Choroid plexus epithelial cell (primary cell): ENCODE results near the gene SLC37A1.

Source experiments
- DNase-seq: peaks from one replicate; pipeline ENCODE4 v3.0.0-alpha.2; 2010; ENCODE audit warnings: low read depth
- H3K4me3 ChIP-seq: 2 replicates; pipeline ENCODE4 v1.5.1; 2011; ENCODE audit warnings: low read depth, mild to moderate bottlenecking, control low read depth, low read length, moderate library complexity
- TF ChIP-seq, protein P1 (sequence below): conservative IDR thresholded peaks from 2 replicates; pipeline ENCODE4 v1.5.1; 2011; ENCODE audit warnings: low read depth, mild to moderate bottlenecking, control low read depth, inconsistent platforms, low read length, moderate library complexity

Gene SLC37A1

DNA sequence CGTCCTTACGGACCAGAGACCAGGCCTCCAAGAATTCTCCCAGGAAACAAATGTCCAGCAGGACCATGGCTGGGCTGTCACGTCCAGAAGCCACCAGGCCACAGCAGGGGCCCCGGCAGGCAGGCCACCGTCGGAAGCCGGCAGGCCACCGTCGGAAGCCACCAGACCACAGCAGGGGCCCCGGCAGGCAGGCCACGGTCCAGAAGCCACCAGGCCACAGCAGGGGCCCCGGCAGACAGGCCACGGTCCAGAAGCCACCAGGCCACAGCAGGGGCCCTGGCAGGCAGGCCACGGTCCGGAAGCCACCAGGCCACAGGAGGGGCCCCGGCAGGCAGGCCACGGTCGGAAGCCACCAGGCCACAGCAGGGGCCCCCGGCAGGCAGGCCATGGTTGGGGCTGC lies 72.8 kb downstream of the SLC37A1 start:
- TF ChIP-seq, protein P1, sequence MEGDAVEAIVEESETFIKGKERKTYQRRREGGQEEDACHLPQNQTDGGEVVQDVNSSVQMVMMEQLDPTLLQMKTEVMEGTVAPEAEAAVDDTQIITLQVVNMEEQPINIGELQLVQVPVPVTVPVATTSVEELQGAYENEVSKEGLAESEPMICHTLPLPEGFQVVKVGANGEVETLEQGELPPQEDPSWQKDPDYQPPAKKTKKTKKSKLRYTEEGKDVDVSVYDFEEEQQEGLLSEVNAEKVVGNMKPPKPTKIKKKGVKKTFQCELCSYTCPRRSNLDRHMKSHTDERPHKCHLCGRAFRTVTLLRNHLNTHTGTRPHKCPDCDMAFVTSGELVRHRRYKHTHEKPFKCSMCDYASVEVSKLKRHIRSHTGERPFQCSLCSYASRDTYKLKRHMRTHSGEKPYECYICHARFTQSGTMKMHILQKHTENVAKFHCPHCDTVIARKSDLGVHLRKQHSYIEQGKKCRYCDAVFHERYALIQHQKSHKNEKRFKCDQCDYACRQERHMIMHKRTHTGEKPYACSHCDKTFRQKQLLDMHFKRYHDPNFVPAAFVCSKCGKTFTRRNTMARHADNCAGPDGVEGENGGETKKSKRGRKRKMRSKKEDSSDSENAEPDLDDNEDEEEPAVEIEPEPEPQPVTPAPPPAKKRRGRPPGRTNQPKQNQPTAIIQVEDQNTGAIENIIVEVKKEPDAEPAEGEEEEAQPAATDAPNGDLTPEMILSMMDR, result no peak
- no peak for DNase-seq

DNA sequence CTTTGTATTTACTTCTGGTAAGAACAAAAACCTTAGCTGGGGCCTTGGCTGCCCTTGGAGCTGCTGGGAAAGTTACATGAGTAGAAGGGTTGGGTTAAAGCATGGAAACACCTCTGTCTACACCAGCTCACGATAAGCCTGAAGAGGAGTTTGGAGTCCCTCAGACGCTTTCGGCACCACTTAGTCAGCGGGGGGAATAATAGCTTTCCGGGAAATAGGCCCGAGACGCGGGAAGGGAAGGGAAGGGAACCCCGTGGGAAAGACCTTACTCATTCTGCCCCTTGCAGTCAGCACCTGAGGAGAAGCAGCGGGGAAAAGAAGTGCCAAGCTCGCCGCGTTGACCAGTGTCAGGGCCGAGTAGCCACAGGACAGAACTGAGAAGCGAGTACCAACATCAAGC lies 73.4 kb downstream of the SLC37A1 start:
- DNase-seq, result no peak
- H3K4me3 ChIP-seq, result no peak overlapping the region
- TF ChIP-seq, protein P1, result no peak

More for the DNA sequence above, 72.8 kb downstream of the SLC37A1 start:
- H3K4me3 ChIP-seq, result no peak overlapping the region

DNA sequence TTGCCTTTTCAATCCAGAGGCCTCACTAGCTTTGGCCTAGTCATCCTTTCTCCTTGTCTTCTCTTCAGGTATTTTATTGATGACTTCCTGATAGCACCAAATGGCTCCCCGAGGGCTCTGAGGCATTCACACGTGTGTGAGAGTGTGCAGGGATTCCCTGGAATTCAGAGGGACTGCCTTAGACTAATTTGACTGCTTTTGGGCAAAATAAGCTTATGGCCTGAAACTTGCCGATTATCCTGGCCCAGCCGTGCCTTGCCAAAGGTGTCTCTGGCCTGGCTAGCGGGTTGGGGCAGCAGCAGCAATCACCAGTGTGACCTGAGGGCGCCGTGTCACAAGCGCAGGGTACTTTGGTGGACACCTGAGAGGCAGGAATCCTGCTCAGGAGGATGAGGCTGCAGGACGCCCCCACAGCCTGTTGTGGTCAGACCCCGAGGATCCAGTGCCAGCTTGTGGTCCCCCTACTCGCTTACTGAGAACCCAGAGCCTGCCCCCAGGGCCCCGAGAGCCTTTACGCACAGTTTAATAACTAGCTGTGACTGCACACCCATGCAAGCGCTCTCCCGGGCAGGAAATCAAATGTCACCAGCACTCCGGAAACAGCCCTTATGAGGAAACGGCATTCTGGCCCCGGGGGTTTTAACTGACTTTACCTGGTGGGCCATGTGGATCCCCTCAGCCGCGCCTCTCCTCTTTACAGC lies 76.9 kb downstream of the SLC37A1 start:
- no peak overlapping the region for H3K4me3 ChIP-seq

DNA sequence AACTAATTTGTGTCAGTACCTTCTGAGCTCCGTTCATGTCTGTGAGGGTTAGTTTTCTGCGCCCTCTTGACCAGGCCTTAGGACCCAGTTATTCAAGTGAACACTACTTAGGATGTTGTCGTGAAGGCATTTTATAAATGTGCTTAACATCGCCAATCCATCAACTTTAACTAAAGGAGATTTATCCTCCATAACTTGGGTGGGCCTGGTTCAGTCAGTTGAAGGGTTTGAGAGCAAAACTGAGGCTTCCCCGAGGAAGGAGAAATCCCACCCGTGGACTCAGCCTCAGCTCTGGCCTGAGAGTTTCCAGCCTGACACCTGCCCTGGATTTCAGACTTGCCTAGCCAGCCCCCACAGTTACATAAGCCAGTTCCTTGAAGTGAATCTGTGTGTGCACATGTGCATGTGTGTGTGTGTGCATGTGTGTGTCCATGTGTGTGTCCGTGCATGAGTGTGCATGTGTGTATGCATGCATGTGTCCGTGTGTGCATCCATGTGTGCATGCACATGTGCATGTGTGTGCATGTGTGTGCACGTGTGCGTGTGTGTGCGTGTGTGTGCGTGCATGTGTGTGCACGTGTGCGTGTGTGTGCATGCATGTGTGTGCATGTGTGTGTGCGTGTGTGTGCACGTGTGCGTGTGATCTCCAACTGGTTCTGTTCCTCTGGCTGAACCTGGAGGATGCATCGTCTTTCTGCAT lies 77.7 kb downstream of the SLC37A1 start:
- no peak overlapping the region for H3K4me3 ChIP-seq
- TF ChIP-seq, protein P1, result no peak
- no peak for DNase-seq

More for the DNA sequence above, 76.9 kb downstream of the SLC37A1 start:
- DNase-seq, result no peak
- TF ChIP-seq, protein P1, result no peak

DNA sequence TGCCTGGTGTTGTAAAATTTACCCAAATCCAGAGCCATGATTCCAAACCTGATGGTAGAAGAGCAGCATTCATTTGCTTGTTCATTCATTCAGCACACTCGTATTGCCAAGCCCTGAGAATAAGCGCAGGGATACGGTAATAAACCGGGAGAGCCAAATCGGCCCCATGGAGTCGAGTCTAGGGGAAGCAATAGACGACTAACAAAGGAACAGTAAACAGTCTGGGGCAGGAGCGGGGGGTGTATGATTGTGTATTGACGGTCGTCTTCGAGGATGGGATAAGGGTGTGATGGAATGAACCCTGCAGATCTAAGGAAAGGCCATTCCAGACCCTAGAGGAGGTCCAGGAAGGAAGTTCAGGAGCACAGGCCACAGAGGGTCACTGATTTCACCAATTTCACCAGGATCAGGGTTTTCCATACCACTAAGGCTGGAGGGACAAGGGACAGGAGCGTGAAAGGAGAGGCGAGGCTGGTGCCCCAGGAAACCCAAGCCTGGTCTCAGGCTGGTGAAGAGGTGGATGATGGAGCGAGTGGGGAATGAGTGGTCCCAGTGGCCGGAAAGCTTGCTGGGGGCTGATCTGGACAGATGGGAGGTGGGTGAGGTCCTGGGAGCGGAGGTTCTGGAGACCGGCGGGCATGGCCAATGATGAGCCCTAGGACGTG lies 78.6 kb downstream of the SLC37A1 start:
- no peak for DNase-seq
- no peak overlapping the region for H3K4me3 ChIP-seq
- TF ChIP-seq, protein P1, result no peak

DNA sequence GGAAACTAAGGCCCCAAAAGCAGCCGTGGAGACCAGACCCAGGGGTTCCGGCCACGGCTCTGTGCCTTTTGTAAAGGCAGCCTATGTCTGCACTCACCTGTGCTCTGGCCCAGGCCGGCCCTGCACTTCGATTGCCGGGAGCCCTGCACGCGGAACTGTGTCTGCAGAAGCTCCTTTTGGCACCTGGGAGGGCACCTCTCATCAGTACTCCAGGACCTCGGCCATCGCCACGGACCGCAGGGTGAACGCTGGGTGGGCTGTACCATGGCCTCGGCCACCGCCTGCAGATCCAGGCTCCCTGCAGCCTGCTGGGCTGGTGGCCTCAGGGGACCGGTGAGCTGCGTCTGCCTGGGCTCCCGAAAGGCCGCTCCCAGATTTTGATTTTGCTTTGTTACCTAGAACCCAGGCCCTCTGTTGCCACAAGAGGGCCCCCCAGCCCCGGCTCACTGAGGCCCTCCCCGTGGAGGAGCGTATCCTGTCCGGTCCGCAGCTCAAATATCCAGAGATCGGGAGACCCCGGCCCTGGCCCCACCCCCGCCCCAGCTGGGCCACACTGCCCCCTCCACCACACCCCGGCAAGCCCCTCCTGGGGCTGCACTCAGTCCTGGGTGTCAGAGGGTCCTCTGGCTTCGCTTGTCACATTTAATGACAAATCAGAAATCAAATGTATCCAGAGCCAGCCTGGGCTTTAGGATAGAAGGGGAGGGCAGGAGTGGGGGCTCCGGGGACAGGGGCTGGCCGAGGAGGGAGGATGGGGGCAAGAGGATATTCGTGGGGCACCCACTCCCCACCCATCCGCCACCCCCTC lies 79.6 kb downstream of the SLC37A1 start:
- TF ChIP-seq, protein P1, result peak; percentile 84
- H3K4me3 ChIP-seq, result no peak overlapping the region
- peak; percentile 64 for DNase-seq
